Astrocyte (in vitro differentiated cells and primary cell): ENCODE results near the gene PRKG1. TPM values are rescaled to one million over a fixed set of nuclear protein-coding genes. Genes with fewer than 3 reads are reported as not detected.

Source experiments
- DNase-seq: peaks from one replicate; pipeline ENCODE4 v3.0.0-alpha.2; 2010; ENCODE audit warnings: low read depth
- FAIRE-seq: peaks from 2 replicates; lab custom pipeline; 2011; peaks lifted over from hg19 to GRCh38; lab: Jason Lieb, UNC
- H2AFZ ChIP-seq: 2 replicates; pipeline ENCODE4 v1.6.0; 2012; ENCODE audit warnings: low read depth, low read length, inconsistent platforms
- H3K27ac ChIP-seq: 2 replicates; pipeline ENCODE4 v1.5.1; 2011; ENCODE audit warnings: low read depth, low read length, inconsistent platforms
- H3K27me3 ChIP-seq: 2 replicates; pipeline ENCODE4 v1.6.0; 2011; ENCODE audit warnings: low read length, inconsistent platforms; ENCODE audit not compliant: insufficient read depth
- H3K36me3 ChIP-seq: 2 replicates; pipeline ENCODE4 v1.5.1; 2011; ENCODE audit warnings: low read length, inconsistent platforms; ENCODE audit not compliant: insufficient read depth
- H3K4me1 ChIP-seq: 2 replicates; pipeline ENCODE4 v1.5.1; 2011; ENCODE audit warnings: low read length, inconsistent platforms; ENCODE audit not compliant: insufficient read depth
- H3K4me2 ChIP-seq: 2 replicates; pipeline ENCODE4 v1.6.0; 2012; ENCODE audit warnings: low read length, inconsistent platforms
- H3K4me3 ChIP-seq: 2 replicates; pipeline ENCODE4 v1.5.1; 2011; ENCODE audit warnings: low read depth, mild to moderate bottlenecking, low read length, inconsistent platforms; ENCODE audit not compliant: insufficient read depth
- H3K79me2 ChIP-seq: 2 replicates; pipeline ENCODE4 v1.6.0; 2012; ENCODE audit warnings: mild to moderate bottlenecking, low read length, inconsistent platforms; ENCODE audit not compliant: insufficient read depth
- H3K9ac ChIP-seq: 2 replicates; pipeline ENCODE4 v1.6.0; 2012; ENCODE audit warnings: mild to moderate bottlenecking, low read length, inconsistent platforms
- H3K9me3 ChIP-seq: 2 replicates; pipeline ENCODE4 v1.5.1; 2012; ENCODE audit warnings: low read depth, mild to moderate bottlenecking, low read length, inconsistent platforms; ENCODE audit not compliant: insufficient read depth
- H4K20me1 ChIP-seq: 2 replicates; pipeline ENCODE4 v1.6.0; 2012; ENCODE audit warnings: low read length, inconsistent platforms; ENCODE audit not compliant: insufficient read depth
- H3K27ac Mint-ChIP-seq: one replicate; pipeline ENCODE4 v1.8.0; 2021; ENCODE audit warnings: mild to moderate bottlenecking, mixed read lengths; ENCODE audit not compliant: unreplicated experiment
- H3K27me3 Mint-ChIP-seq: one replicate; pipeline ENCODE4 v1.8.0; 2021; ENCODE audit warnings: low read depth, mixed read lengths; ENCODE audit not compliant: unreplicated experiment
- H3K36me3 Mint-ChIP-seq: one replicate; pipeline ENCODE4 v1.8.0; 2021; ENCODE audit warnings: low read depth, mixed read lengths; ENCODE audit not compliant: unreplicated experiment
- H3K4me1 Mint-ChIP-seq: one replicate; pipeline ENCODE4 v1.8.0; 2021; ENCODE audit warnings: low read depth, mixed read lengths; ENCODE audit not compliant: unreplicated experiment
- H3K4me3 Mint-ChIP-seq: one replicate; pipeline ENCODE4 v1.8.0; 2021; ENCODE audit warnings: mild to moderate bottlenecking, moderate library complexity, mixed read lengths; ENCODE audit not compliant: unreplicated experiment
- H3K9me3 Mint-ChIP-seq: one replicate; pipeline ENCODE4 v1.8.0; 2021; ENCODE audit warnings: mild to moderate bottlenecking, mixed read lengths; ENCODE audit not compliant: unreplicated experiment
- EZH2 ChIP-seq: IDR thresholded peaks from 2 replicates; pipeline ENCODE4 v1.6.1; 2012; ENCODE audit warnings: mild to moderate bottlenecking, low read length, inconsistent platforms; ENCODE audit not compliant: insufficient read depth
- total RNA-seq: library from RNA; stranded (reverse); gene quantifications from 2 replicates; pipeline ENCODE4 v1.2.1, GENCODE V29; 2021
- TF ChIP-seq, protein P1 (sequence below): IDR thresholded peaks from 2 replicates; pipeline ENCODE4 v1.5.1; 2011; ENCODE audit warnings: low read depth, mild to moderate bottlenecking, inconsistent platforms, low read length, moderate library complexity; ENCODE audit not compliant: insufficient read depth

The PRKG1 gene
- total RNA-seq, 1 donor from 2014 or later: 3.1 TPM

GRCh38 chr10:52185256-52185655 lies 1111.0 kb downstream of the PRKG1 start:
- no peaks in the 10 kb centered on the region for H3K36me3 ChIP-seq
- Mint-ChIP-seq H3K27me3 (no peaks in the 10 kb centered on the region), H3K4me3 (no peak overlapping the region), H3K36me3 (no peaks in the 10 kb centered on the region), H3K27ac (no peak overlapping the region), H3K9me3 (peaks cover 3% of the 10 kb centered on the region), H3K4me1 (no peaks in the 10 kb centered on the region)
- no peaks in the 10 kb centered on the region for H3K79me2 ChIP-seq
- peaks cover 4% of the 10 kb centered on the region for H3K9me3 ChIP-seq
- H3K4me3 ChIP-seq: no peak overlapping the region
- TF ChIP-seq, protein P1, sequence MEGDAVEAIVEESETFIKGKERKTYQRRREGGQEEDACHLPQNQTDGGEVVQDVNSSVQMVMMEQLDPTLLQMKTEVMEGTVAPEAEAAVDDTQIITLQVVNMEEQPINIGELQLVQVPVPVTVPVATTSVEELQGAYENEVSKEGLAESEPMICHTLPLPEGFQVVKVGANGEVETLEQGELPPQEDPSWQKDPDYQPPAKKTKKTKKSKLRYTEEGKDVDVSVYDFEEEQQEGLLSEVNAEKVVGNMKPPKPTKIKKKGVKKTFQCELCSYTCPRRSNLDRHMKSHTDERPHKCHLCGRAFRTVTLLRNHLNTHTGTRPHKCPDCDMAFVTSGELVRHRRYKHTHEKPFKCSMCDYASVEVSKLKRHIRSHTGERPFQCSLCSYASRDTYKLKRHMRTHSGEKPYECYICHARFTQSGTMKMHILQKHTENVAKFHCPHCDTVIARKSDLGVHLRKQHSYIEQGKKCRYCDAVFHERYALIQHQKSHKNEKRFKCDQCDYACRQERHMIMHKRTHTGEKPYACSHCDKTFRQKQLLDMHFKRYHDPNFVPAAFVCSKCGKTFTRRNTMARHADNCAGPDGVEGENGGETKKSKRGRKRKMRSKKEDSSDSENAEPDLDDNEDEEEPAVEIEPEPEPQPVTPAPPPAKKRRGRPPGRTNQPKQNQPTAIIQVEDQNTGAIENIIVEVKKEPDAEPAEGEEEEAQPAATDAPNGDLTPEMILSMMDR: no peak
- no peak for TF ChIP-seq EZH2
- H3K4me2 ChIP-seq: no peak overlapping the region
- H3K27ac ChIP-seq: no peak overlapping the region
- H4K20me1 ChIP-seq: no peaks in the 10 kb centered on the region
- DNase-seq (no peak), FAIRE-seq (no peak)
- H3K9ac ChIP-seq: no peak overlapping the region
- no peaks in the 10 kb centered on the region for H3K27me3 ChIP-seq
- no peak overlapping the region for H2AFZ ChIP-seq
- H3K4me1 ChIP-seq: no peaks in the 10 kb centered on the region

DNA sequence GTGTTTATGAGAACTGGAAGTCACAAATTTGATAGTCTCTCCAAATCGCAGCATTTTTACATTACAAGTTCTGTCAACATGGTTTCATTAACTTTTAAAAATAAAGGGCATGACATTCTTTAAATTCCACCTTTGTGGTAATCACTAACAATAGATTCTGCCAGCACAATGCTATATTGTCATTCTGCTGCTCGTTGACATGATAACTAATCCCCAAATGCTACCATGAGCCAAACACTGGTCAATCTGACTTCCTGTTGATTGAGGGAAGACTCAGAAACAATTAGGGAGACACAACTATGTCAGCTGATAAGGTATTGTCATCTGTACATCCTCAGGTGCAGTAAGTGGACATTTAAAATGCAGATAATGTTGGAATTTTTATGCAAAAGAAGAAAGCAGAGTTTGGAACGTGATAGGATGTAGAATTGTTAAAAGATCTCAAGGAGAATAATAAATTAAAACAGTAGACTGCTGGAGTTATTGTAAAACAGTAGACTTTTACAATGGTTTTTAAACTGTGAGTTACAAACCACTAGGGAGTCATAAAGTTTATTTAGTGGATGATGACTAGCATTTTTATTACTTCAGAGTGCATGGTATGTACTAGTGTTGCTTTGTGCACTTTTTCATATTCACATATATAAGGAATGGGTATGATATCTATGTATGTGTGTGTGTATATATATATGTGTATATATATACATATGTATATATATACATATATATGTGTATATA lies 1113.4 kb downstream of the PRKG1 start:
- H3K4me3 Mint-ChIP-seq: no peak overlapping the region
- FAIRE-seq (peak; percentile 55), DNase-seq (no peak)
- Histone ChIP-seq H3K4me1 (no peaks in the 10 kb centered on the region), H3K27ac (no peak overlapping the region), H3K79me2 (no peaks in the 10 kb centered on the region), H3K4me3 (no peak overlapping the region), H3K36me3 (no peaks in the 10 kb centered on the region), H4K20me1 (no peaks in the 10 kb centered on the region), H3K4me2 (no peak overlapping the region), H3K27me3 (no peaks in the 10 kb centered on the region), H3K9me3 (peaks cover 4% of the 10 kb centered on the region), H2AFZ (no peak overlapping the region), H3K9ac (no peak overlapping the region)
- no peaks in the 10 kb centered on the region for H3K27me3 Mint-ChIP-seq
- no peaks in the 10 kb centered on the region for H3K36me3 Mint-ChIP-seq
- H3K27ac Mint-ChIP-seq: no peak overlapping the region
- TF ChIP-seq, protein P1: no peak
- TF ChIP-seq EZH2: no peak
- H3K4me1 Mint-ChIP-seq: no peaks in the 10 kb centered on the region
- H3K9me3 Mint-ChIP-seq: peaks cover 1% of the 10 kb centered on the region

DNA sequence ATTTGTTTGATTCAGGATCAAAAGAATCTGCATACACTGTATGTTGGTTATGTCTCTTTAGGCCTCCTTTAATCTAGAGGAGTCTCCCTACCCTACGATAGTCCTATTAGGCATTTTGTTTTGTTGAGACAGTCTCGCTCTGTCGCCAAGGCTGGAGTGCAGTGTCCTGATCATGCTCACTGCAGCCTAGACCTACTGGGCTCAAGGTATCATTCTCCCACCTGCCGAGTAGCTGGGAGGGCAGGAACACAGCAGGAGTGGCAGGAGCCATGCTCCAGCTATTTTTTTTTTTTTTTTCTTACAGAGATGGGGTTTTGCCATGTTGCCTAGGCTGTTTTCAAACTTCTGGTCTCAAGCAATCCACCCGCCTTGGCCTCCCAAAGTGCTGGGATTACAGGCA lies 1116.8 kb downstream of the PRKG1 start:
- H3K4me3 Mint-ChIP-seq: no peak overlapping the region
- FAIRE-seq: no peak
- no peaks in the 10 kb centered on the region for H3K4me1 ChIP-seq
- no peaks in the 10 kb centered on the region for H3K27me3 Mint-ChIP-seq
- no peaks in the 10 kb centered on the region for H4K20me1 ChIP-seq
- H3K27ac ChIP-seq: no peak overlapping the region
- H3K79me2 ChIP-seq: no peaks in the 10 kb centered on the region
- H3K4me3 ChIP-seq: no peak overlapping the region
- no peak overlapping the region for H2AFZ ChIP-seq
- H3K36me3 ChIP-seq: no peaks in the 10 kb centered on the region
- H3K9me3 Mint-ChIP-seq: no peaks in the 10 kb centered on the region
- no peaks in the 10 kb centered on the region for H3K27me3 ChIP-seq
- H3K4me1 Mint-ChIP-seq: no peaks in the 10 kb centered on the region
- no peaks in the 10 kb centered on the region for H3K36me3 Mint-ChIP-seq
- H3K27ac Mint-ChIP-seq: no peak overlapping the region
- H3K9me3 ChIP-seq: no peaks in the 10 kb centered on the region
- H3K9ac ChIP-seq: no peak overlapping the region
- no peak for DNase-seq
- TF ChIP-seq, protein P1: no peak
- TF ChIP-seq EZH2: no peak
- H3K4me2 ChIP-seq: no peak overlapping the region
